Stimulated activated CD4-positive, alpha-beta T cell treated with anti-CD3 and anti-CD28 coated beads, Interleukin-4, amount 100 ng/mL, for 48 hours (primary cell): Measurements from ENCODE around the gene GLIPR2.
"Not testable (repeated sequence)": the region's sequence is repeated elsewhere in the genome, so short reads cannot be mapped to it uniquely, and the experiment has no call there.

Experiments
- DNase-seq, 2 donors: peaks; one replicate each; pipeline ENCODE4 v3.0.0-alpha.2; 2020; ENCODE audit warnings: low read depth in 2 of 2

The GLIPR2 gene

GRCh38 chr9:36144309-36145232 lies 8.0 kb downstream of the GLIPR2 start:
- DNase-seq = no peak

DNA sequence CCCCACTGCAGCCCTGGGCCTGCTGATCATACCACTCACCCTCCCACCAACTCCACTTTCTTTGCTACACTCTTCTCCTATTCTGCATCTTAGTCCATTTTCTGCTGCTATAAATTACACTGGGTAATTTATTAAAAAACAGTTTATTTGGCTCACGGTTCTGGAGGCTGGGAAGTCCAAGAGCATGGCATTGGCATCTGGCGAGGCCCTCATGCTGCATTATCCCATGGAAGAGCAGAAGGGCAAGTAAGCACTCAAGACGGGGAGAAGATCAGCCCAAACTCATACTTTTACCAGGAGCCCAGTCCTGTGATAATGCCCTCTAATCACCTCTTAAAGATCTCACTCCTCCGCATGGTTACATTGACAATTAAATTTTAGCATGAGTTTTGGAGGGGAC lies 9.4 kb downstream of the GLIPR2 start:
- no peak for DNase-seq

- DNase-seq = no peak
Observed at GRCh38 chr9:36146651-36147050, 10.1 kb downstream of the GLIPR2 start.

- DNase-seq = no peak
Observed at GRCh38 chr9:36147441-36148175, 11.1 kb downstream of the GLIPR2 start.

DNA sequence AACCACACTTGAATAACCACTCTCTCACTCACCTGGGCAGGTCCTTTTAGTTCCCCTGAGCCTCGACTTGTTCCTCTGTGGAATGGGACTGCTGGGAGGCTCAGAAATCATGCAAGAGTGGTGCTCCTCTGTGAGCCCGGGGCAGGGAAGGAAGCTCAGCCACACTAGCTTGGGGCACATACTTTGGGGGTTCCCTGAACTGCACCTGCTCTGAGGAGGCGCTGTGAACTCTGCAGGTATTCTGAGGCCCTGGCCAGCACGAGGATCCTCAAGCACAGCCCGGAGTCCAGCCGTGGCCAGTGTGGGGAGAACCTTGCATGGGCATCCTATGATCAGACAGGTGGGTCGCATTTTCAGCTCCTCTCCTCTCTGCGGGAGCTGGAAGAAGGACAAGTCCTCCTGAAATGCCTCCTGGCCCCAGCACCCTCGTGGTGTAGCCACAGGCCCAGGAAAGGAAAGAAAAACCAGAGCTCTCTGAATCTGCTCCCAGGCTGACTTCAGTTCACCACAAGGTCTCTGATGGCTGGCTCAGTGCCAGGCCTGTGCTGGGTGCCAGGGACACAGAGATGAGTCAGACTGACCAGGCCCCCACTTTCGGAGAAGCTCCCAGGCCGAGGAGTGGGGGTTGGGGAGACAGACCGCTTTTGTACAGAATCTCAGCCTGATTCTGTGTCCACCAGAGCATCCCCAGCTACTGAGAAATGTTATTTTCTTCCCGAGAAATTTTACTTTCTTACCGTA lies 11.9 kb downstream of the GLIPR2 start:
- DNase-seq = peak; percentile 54 to 72

GRCh38 chr9:36149197-36149596 lies 12.7 kb downstream of the GLIPR2 start:
- DNase-seq = no peak

- DNase-seq = no peak
Observed at GRCh38 chr9:36150574-36151315, 14.2 kb downstream of the GLIPR2 start.

DNA sequence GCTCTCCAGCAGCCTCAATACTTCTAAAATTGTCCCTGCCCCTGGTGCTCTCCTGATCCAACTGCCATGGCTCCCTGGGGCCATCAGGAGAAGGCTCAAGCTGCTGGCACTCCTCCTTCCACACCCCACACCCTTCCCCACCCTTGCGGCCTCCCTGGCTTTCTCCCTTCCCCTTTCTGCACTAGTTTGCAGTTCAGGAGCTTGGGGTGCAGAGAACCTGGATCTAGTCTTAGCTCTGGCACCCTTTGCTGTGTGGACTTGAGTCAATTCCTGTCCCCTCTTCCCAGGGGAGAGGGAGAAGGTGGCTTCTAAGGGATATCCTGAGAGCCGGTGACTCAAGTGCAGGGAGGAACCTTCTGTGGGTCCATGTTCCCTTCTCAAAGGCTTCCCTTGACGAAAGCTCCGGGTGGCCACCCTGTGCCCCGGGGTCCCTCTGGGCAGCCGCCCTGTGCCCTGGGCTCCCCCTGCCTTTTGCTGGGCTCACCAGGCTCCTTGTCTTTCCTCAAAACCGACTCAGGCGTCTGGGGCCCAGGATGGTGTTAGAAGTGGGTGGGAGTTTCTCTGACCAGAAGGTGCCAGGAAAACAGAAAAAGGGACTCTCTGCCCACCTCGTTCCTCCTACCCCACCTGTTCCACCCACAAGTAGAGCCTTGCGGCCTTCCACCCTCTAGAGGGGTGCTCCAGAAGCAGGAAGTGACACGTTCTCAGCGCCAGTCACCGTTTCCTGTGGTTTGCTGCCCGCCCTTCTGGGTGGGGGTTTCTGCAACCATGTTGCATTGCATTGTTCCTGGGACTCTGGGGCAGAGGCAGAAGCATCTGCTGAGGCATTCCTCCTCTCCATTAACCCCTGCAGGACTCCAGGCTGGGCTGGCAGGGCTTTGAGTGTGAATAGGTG lies 15.0 kb downstream of the GLIPR2 start:
- DNase-seq = peak; percentile 69 to 79

GRCh38 chr9:36152741-36153438 lies 16.4 kb downstream of the GLIPR2 start:
- no peak for DNase-seq

- no peak for DNase-seq
Observed at GRCh38 chr9:36153746-36154145, 17.2 kb downstream of the GLIPR2 start.

DNA sequence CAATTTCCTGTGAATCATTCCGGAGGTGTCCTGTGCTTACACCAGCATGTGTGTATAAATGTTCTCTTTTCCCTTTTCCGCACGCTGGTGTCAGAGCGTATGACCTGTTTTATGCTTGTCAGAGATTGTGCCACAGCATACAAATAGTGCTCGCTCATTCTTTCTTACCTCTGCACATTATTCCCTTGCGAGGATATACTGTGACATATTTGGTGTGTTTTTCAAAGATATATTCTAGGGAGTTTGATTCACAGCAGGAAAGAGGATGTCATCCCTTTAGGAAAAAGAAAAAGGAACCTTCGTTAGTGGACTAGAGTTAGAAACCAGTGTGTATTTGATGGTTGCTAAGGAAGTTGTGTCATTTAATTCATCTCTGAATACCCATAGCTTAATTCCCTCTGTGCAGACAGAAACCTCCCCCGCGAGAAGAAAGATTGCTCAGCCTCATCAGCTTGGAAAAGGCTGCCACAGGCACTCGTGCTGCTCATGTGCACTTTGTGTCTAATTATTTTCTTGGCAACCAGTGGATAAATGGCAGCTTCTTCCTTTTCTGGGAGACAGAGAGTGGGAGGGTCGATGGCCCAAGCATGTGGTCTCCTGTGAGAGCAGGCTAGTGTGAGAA lies 17.9 kb downstream of the GLIPR2 start:
- no peak for DNase-seq

DNA sequence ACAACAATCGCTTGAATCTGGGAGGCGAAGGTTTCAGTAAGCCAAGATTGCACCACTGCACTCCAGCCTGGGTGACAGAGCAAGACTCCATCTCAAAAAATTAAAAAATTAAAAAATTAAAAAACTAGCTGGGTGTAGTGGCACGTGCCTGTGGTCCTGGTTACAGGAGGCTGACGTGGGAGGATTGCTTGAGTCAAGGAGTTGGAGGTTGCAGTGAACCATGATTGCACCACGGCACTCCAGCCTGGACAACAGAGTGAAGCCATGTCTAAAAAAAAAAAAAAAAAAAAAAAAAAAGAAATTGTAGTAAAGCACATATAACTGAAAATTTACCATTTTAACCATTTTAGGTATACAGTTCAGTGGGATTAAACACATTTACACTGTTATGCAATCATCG lies 19.6 kb downstream of the GLIPR2 start:
- DNase-seq = no peak

GRCh38 chr9:36158122-36158521 lies 21.6 kb downstream of the GLIPR2 start:
- DNase-seq = no peak

DNA sequence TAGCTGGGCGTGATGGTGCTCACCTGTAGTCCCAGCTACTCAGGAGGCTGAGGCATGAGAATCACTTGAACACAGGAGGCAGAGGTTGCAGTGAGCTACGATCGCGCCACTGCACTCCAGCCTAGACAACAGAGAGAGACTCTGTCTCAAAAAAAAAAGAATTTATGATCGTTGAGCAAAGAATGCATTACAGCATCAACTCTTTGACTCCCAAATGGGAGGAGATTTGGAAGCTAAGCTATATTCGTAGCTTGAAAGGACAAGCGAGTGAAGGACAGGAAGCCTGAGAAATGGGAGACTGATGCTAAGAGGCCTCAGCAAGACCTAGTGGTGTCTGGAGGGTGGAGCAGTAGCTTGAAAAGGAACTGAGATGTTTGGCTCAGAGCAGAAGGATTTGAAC lies 22.4 kb downstream of the GLIPR2 start:
- no peak for DNase-seq

DNA sequence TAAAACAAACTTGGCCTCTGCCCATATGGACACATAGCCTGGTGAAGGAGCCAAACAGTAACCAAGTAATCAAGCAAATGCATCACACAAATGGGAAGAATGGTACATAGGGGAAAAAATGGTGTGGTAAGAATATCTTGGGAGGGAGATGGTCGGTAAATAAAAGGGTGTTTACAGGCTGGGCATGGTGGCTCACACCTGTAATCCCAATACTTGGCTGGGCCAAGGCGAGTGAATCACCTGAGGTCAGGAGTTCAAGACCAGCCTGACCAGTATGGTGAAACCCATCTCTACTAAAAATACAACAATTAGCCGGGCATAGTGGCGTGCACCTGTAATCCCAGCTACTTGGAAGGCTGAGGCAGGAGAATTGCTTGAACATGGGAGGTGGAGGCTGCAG lies 23.0 kb downstream of the GLIPR2 start:
- DNase-seq = not testable (repeated sequence)

DNA sequence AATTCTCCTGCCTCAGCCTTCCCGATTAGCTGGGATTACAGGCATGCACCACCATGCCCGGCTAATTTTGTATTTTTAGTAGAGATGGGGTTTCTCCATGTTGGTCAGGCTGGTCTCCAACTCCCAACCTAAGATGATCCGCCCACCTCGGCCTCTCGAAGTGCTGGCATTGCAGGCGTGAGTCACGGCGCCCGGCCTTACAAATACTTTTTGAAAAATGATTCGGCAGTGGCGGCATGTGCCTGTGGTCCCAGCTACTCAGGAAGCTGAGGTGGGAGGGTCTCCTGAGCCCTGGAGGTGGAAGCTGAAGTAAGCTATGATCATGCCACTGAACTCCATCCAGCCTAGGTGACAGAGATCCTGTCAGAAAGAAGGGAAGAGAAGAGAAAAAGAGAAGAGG lies 23.6 kb downstream of the GLIPR2 start:
- not testable (repeated sequence) for DNase-seq

GRCh38 chr9:36161187-36161586 lies 24.7 kb downstream of the GLIPR2 start:
- DNase-seq = no peak

GRCh38 chr9:36162211-36162738 lies 25.7 kb downstream of the GLIPR2 start:
- DNase-seq = no peak
